Measurements from ENCODE around the gene LSG1.
"Not testable (repeated sequence)": the region's sequence is repeated elsewhere in the genome, so short reads cannot be mapped to it uniquely, and the experiment has no call there.

The LSG1 gene

DNA sequence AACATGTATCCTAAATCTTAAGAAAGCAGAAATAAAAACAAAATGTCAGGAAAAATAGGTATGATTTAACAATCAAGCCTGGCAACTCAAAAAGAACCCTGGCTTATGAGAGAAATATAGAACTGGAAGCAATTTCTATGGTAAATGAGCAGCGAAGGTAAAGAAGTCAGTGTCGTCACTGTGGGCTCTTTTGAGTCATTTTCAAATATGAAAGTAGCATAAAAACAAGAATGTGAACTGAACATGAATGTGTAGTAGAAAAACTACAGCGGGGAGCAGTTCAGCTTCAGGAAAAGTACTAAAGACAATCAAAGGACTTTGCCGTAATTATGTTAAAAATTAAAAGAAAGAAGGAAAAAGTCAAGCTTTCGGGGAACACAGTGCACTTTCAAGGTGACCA is 17.5 kb downstream of the LSG1 start:
- DNase-seq: no peak

DNA sequence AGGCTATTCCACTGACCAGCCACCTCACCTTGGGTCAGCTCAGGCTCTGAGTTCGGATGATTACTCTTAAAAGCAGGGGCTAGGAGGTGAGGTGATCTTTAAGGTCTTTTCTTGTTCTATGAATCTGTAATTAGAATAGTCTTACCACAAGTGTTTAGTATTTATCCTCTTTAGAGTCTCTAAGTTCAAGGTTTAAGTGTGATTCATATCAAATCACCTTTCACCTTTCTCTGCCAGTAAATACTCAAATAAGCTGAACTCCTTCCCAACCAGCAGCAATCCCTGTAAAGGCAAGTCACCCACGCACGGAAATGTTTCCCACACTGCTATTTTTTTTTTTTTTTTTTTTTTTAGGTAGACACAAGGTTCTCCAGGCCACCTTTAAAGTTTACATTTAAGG is 24.2 kb downstream of the LSG1 start:
- DNase-seq: no peak

DNA sequence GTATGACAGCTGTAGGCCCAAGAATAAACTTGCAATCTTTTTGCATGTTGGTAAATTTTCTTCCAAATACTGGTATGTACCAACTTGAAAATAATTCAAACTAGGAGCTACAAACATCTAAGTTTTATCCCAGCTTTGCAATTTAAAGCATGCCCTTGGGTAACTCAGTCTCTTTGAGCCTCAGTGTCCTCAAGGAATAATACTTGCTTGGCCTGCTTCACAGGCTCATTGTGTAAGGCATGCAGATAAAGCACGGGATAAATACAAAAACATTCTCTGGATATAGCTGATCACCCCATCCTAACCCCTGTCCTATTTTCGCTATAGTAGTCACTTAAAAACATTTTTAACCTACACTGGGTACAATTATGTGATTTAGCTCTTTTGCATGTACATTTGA is 29.2 kb downstream of the LSG1 start:
- no peak for DNase-seq

DNA sequence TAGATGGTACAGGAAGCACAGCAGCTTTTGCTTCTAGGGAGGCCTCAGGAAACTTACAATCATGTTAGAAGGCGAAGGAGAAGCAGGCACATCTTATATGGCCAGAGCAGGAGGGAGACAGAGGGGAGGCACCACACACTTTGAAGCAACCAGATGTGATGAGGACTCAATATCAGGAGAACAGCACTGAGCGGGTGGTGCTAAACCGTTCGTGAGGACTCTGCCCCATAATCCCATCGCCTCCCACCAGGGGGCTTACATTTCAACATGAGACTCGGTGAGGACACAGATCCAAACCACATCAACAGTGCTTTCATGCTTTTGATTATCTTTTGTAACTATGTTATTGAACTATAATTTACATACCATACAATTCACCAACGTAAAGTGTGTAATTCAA is 31.2 kb downstream of the LSG1 start:
- DNase-seq: peak; percentile 10

DNA sequence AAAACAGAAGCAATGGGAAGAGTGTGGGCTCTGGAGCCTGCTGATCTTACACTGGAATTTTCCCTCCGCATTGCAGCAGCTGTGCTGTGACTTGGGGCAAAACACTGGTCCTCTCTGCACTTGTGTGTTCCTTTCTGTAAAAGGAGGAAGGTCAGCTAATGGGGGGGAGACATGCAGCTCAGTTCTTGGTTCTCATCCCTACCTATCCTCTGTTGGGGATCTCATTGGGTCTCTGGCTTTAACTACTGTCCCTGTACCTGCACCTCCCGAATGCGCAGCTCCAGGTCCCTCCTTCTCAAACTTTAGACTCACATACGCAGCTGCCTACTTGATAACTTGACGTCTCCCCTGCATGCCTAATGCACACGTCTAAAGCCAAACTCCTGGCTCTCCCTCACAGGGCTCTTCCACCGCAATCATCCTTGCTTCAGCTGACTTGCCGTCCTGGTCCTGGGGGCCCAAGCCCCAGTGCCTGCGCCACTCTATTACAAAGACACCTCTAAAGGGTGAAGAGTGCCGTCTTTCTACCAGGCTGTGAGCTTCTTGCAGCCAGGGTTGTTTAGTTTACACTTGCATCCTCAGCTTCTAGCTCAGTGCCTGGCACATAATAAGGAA is 32.9 kb downstream of the LSG1 start:
- no peak for DNase-seq

DNA sequence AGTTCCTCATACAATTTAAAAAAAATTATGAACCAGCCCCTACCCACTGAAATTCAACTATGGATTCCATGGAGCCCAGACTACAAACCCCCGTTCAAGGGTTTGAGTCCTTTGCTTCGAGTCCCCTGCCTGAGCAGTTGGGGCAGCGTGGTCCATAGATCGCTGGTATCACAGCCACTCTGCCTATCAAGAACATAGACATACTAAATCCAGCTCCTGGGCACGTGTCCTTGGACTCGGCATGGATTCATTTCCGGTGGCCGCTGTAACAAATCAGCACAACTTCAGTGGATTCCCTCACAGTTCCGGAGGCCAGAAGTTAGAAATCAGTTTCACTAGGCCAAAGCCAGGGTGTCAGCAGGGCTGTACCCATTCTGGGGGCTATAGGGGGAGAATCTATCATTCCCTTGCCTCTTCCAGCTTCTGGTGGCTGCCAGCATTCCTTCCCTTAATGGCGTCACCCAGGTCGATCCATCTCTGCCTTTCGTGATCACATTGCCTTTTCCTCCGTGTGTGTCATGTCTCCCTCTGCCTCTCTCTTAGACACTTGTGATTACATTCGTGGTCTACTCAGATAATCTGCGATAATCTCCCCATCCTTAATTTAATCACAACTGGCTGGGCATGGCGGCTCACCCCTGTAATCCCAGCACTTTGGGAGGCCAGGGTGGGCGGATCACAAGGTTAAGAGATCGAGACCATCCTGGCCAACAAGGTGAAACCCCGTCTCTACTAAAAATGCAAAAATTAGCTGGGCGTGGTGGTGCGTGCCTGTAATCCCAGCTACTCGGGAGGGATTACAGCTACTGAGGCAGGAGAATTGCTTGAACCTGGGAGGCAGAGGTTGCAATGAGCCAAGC is 34.2 kb downstream of the LSG1 start:
- DNase-seq: no peak

DNA sequence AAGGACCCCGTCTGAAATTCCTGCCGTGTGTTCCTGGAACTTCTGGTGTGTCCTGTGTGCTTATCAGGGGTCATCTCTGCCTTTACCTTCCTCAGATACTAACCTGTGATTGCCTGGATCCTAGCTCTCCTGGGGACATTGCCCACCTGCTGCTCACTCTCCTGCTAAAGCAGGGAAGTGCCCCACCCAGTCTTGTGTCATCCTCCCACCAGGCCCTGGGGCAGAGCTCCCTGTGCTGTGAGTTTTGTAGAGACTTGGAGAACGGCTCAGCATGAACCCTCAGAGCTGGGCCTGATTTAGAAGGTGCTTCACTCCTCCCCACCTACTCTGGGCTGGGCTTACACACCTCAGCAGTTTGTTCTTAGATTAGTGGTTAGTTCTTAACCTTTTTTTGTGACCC is 34.9 kb downstream of the LSG1 start:
- DNase-seq: no peak

DNA sequence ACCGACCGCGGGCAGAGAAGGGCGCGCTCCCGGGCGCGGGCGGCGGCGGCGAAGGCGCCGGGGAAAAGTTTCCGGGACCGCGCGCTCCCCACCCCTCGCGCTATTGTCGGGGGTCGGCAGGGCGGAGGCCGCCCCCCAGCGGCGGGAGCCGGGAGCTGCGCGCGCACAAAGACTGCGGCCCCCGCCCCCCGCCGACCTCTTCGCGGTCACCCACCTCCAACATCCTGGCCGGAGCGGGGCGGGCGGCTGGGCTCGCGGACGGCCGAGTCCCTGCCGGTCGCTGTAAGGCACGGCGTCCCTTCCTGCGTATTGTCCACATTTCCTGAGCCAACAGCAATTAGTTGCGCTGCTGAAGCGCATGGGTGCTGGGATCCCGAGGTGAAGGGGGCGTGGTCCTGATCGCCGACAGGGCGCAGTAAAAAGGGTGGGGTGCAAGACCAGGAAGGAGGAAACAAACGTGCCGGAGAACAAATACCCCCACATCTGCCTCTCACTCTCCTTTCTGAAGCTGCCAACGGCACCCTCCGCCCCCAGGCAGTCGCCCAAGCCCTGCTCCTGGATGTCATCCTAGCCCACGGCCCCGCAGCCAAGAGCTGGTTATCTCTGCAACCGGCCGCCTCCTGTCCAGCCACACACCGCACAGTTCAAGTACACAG is 38.5 kb downstream of the LSG1 start, which contains the start of gene TMEM44:
TSS of gene TMEM44 (minus strand) at position 71 of the 656 bp plus-strand sequence. CDS start 204 bp downstream, outside the sequence.
- peak; percentile 76 for DNase-seq

DNA sequence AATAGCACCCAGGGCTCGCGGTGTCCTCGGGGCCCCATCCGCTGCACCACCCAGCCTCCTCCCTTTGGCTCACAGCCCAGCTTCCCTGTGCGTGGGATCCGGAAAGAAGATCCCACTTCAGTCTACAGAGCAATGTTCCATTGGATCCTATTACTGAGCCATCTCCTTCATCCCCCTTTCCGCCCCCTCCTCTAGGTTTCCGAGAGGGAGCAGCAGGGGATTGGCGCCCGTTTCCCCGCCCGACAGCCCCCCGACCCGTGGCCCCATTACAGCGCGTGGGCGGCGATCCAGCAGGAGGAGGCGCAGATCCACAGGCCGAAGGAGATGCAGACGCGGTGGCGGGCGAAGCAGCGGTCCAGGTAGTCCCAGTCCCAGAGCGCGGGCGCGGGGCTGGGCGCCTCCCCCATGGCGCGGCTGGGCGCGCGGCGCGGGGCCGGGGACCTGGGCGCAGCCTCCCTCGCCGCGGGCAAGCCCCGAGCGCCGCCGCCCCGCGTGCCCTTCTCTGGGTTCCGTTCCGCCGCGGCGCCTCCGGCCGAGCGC is 39.1 kb downstream of the LSG1 start:
- DNase-seq: no peak

DNA sequence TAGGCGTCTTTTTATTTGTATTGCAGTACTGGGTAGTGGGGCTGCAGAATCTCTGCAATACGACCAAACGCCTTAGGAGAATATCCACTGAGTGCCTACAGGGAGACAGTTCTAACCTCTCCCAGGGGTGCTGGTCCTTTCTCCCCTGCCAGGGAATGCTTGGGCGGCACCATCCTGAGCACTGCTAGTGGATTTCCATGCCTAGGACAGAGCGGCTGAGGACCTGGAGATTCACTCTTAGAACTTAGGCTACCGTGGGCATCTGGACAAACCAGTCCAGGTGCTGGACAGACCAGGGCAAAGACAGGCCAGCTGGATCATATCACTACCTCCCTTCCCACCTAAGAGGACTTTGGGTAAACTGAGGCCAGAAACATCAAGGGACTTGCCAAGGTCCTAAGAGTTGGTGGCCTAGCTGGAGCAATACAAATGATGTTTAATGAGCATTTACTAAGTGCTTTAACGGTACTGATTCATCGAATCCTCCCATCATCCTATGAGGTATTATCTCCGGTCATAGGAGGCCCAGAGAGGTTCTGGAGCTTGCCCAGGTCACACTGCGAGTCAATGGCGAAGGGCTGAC is 39.7 kb downstream of the LSG1 start:
- DNase-seq: no peak

DNA sequence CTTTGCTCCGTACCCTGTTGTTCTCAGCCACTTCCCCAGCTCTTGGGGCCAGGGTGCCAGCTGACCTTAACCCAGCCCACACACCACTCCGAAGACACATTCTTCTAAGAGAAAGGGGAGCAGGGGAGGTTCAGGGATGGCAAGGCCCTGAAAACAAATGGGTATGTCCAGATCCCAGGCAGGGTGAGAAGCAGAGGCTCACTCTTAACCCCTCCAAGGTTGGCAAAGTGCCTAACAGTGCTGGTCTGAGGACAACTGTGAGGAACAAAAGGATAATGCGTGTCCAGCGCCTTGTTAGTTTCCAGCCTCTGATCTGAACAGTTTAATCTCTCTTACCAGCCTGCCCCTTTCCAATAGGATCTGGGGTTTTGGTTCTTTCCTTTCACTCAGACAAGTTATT is 40.3 kb downstream of the LSG1 start:
- DNase-seq: no peak

DNA sequence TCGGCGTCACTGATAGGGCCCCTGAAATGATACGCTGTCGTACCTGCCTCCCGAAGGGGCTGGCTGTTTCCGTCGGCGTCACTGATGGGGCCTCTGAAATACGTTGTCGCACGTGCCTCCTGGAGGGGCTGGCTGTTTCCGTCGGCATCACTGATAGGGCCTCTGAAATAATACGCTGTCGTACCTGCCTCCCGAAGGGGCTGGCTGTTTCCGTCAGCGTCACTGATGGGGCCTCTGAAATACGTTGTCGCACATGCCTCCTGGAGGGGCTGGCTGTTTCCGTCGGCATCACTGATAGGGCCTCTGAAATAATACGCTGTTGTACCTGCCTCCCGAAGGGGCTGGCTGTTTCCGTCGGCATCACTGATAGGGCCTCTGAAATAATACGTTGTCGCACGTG is 41.3 kb downstream of the LSG1 start:
- not testable (repeated sequence) for DNase-seq

DNA sequence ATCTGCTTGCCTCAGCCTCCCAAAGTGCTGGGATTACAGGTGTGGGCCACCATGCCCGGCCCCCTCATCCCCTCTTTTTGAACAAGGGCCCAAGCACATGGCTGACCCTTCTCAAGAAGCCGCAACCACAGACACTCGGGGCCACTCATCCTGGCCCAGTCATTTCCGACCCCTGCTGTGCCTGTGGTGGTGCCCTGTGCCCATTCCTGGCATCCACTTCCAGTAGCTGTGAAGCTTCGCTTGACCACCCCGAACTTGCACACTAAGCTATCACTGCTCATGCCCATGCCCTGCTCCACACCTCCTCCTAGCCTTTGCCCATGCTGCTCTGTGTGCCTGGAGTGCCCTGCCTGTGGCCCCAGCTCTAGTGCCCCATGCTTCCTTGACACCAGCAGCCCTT is 47.0 kb downstream of the LSG1 start:
- DNase-seq: no peak

DNA sequence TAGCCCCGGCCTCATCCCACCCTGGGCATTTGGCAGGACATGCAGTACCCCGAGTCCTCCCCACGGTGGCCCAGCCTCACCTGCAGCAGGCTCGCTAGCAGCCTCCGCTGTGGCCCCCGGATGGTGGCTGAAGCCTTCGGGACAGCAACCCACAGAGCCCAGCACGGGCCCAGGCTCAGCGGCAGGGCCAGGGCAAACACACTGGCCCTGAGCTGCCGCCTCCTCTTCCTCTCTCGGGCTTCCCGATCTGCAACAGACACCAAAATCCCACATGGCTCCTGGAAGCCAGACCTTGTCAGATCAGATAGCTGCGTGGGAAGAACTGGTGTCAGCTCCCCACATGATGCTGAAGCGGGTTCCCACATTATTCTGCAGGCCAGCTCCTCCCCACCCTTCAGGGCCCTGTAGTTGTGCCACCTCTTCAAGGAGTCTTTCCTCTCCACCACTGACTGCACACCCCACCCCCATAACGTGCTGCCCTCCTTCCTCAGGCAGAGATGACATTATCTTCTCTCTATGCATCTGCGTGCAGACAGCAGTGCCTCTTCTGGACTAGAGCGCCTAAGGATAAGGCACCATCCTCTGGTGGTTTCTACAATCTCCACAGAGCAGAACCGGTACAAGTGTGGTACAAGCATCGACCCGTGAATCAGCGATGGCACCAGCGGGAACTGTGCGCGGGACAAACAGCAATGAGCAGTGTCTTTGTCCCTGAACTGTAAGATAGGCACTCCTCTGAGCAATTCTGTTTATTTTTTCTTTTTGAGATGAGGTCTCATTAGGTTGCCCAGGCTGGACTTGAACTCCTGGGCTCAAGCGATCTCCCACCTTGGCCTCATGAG is 48.3 kb downstream of the LSG1 start:
- no peak for DNase-seq

DNA sequence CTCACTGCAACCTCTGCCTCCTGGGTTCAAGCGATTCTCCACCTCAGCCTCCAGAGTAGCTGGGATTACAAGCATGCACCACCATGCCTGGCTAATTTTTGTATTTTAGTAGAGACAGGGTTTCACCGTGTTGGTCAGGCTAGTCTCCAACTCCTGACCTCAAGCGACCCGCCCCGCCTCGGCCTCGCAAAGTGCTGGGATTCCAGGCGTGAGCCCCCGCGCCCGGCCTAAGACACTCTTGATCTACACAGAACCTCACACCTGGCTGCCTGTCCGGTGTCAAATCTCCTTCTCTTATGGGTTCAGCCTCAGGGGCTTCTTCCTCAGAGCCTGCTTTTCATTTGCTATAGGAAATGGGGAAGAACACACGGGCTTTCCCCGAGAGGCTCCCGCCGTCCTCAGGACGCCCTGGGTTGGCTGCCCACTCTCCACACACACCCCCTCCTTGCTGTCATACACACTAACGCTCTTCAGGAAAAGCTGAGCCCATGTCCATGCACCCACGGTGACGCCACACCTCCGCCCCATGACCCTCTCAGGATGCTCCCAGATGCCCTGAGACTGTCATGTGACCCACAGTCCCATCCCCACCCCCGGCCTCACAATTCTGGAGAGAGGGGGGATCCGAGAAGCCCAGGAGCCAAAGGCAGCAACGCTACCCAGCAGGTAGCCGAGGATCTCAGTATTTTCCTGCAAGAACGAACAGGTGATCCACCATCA is 49.2 kb downstream of the LSG1 start:
- DNase-seq: no peak

DNA sequence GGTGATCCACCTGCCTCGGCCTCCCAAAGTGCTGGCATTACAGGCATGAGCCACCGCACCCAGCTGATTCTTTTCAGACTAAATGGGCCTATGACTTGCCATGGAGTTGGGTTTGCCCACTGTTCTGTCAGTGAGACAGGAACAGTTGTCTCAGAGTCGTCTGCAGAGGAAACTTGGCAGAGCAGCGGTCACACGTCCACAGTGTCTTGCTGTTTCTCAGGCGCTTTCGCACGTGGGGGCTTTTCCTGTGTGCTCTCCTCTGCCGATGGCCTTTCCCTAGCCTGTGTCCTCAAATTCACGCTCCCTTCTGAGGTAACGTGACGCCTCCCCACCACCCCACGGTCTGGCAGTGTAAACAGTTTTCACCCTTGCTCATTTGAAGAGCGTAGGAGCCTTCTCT is 50.0 kb downstream of the LSG1 start:
- DNase-seq: no peak

DNA sequence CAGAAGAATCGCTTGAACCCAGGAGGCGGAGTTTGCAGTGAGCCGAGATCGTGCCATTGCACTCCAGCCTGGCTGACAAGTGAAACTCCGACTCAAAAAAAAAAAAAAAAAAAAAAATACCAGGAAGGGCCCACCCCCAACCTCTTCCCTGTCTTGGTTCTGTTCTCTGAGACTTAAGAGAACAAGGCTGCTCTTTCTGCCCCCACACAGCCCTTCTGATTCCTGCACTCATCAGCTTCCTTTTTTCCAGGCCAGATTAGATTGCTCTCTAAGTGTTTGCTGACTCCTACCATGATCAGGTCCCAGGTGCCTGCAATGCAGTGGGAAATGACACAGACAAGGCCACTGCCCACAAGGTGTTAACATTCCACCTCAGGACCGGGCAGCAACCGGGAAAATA is 51.8 kb downstream of the LSG1 start:
- peak; percentile 14 for DNase-seq

DNA sequence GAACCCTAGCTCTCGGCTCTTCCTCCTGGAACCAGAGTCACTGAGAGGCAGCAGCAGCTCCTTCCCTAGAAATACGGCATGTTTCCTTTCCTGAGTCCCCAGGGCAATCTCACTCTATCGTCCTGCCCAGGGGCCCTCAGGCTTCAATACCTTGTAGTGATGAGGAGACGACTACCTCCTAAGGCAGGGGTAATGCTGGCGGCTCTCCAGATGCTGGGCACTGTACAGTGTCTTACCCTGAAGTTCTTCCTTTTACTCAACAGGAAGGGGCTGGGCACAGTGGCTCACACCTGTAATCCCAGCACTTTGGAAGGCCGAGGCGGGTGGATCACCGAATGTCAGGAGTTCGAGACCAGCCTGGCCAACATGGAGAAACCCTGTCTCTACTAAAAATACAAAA is 52.2 kb downstream of the LSG1 start:
- no peak for DNase-seq

DNA sequence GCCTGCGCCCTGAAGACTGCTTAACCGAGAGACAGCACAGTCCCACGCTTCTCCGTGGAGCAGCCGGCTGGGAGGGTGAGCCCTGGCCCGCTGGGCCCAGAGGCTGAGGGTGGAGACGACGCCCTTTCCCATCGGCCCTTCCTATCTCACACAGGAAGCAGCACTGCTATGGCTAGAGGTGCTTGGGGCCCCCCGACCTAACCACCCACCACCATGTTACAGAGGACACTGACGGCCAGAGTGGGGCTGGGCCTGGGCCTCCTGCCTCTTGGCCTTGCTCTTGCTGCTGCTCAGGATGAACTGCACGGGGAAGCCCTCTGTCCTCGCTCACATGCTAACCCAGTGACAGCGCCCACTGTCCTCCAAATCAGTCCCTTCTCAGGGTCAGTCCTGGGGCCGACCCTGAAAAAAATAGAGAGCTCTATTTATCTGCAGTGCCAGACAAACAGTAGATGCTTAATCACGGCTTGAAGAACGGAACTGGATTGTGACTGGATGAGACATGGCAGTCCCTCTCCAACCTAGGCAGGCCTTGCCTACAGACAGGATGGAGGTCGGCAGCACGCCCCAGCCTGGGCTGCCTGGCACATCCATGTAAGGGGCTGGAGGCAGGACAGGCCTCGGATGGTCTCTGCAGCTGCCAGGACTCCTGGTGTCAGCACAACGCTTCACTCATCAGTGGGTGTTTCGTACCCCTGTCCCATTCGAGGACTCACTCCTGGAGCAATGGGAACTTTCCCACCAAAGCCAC is 53.0 kb downstream of the LSG1 start:
- DNase-seq: no peak

DNA sequence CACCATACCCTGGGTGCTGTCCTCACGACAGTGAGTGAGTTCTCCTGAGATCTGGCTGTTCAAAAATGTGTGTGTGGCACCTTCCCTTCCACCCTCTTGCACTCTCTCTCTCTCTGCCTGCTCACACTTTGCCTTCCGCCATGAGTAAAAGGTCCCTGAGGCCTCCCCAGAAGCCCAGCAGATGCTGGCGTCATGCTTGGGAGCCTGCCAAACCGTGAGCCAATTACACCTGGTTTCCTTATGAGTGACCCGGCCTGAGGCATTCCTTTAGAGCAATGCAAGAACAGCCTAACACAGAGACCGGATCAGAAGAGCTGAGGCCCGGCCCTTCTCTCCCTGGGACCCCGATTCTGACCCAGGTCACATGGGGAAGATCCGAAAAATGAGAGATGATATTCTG is 54.2 kb downstream of the LSG1 start:
- DNase-seq: no peak

DNA sequence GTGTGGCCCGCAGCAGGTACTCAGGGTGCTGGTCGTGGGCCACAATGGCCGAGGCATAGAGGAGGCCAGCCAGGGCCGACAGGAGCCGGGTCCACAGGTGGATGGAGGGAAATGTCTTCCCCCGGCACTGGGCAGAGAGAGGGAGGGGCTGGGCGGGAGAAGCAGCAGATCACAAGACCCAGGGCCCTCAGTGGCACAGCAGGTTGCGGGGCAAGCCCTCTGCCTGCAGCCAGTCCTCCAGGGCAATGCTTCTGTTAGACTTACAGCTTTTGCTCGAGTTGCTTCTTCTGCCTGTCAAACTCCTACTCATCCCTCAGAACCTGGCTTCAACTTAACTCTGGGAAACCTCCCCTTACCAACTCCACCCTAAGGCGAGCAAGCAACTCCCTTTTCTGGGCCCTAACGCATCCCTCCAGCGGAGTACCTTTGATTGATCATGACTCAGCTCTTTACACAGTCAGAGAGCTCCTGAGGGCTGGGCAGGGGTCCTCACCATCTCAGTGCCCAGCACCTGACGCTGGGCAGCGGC is 54.8 kb downstream of the LSG1 start:
- DNase-seq: no peak
